ENCODE results near the gene CMC2.

The CMC2 gene

GRCh38 chr16:80972611-80973010, 34.1 kb downstream of the CMC2 start:
- ChIA-PET POLR2A (ENCODE audit: low non-redundant PET) (no interaction called here), CTCF (no interaction called here)
- H3K27ac ChIP-seq = no peak overlapping the region
- DNase-seq (ENCODE audit: low spot score) = no peak
- no peak for TF ChIP-seq CTCF (conservative IDR thresholded peaks at IDR 0.05; ENCODE audit: low read depth)

DNA sequence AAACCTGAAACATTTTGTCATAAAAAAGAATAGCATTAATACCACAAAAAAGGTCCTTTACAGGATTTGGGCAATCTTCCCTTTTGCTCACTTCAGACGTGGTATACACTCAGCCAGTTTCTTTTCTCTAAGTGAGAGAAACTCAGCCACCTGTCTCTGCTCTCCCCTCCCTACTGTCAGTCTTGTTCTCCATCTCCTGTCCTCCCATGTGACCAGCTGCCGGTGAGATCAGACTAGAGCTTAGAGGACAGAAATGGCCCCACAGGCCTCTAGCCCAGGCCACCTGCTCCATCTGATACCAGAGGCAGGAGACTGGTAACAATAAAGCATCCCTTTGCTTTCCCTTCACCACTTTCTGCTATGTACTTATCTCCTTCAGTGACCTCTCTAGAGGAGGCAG, 34.9 kb downstream of the CMC2 start:
- no peak for DNase-seq (ENCODE audit: low spot score)
- POLR2A ChIA-PET (ENCODE audit: low non-redundant PET) = no interaction called here
- CTCF ChIA-PET = interaction anchor here (0.6 kb wide), 1 partner anchor 47 kb away, joined by 3 read pairs; no protein-coding TSS in a partner anchor
- no peak overlapping the region for H3K27ac ChIP-seq
- no peak for TF ChIP-seq CTCF (conservative IDR thresholded peaks at IDR 0.05; ENCODE audit: low read depth)

DNA sequence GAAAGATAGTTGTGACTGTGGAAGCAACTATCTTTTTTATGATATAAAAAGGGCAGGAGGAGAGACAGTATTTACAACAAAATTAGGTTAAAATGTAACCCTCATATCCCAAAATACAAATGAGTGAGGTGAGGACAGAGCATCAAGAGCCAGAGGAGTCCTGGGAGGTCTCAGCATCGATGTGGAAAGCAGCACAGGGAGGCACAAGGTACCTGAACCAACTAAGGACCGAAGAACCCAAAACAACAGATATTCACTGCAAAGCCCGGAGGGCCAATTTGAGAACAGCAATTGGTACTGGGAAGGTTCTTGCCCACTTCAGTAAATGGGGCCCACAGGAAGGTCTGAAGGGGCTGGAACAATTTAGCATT, 37.6 kb downstream of the CMC2 start:
- TF ChIP-seq CTCF (conservative IDR thresholded peaks at IDR 0.05; ENCODE audit: low read depth) = no peak
- no peak for DNase-seq (ENCODE audit: low spot score)
- no peak overlapping the region for H3K27ac ChIP-seq
- ChIA-PET POLR2A (ENCODE audit: low non-redundant PET) (no interaction called here), CTCF (no interaction called here)

DNA sequence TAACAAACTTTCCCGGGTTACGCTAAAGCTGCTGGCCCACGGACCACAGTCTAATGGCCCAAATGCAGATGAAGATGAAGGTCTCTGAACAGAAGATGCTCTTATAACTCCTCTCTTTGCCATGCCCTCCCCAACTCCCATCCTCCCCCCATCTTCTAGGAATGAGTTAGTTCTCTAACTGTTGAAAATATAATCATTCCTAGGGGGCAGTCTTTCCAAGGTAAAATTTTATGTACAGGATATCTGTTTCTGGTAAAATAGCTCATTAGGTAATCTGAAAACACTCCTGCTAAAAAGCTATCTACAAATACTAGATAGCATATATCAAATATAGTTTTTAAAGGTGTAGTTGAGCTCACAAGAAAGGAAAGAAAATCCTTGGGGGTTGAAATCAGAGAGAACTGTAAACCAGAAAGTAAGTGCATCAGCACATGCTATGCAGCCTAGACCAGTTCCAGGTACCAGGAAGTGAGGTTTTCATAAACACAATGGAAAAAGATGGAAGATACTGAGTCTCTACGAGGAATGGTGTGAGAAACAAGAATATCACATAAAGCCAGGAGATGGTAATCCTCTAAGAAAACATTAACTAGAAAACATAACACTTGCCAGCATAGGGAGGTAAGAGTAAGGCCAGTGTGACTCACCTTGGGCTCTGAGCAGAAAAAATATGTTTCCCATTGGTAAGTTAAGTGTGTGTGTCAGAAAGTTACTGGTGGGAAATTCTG, 38.1 kb downstream of the CMC2 start:
- ChIA-PET POLR2A (ENCODE audit: low non-redundant PET) (no interaction called here), CTCF (no interaction called here)
- H3K27ac ChIP-seq = no peak overlapping the region
- no peak for DNase-seq (ENCODE audit: low spot score)
- no peak for TF ChIP-seq CTCF (conservative IDR thresholded peaks at IDR 0.05; ENCODE audit: low read depth)

- POLR2A ChIA-PET (ENCODE audit: low non-redundant PET) = no interaction called here
- CTCF ChIA-PET = no interaction called here
- no peak overlapping the region for H3K27ac ChIP-seq
Measured at GRCh38 chr16:80966617-80967016, 40.1 kb downstream of the CMC2 start.

DNA sequence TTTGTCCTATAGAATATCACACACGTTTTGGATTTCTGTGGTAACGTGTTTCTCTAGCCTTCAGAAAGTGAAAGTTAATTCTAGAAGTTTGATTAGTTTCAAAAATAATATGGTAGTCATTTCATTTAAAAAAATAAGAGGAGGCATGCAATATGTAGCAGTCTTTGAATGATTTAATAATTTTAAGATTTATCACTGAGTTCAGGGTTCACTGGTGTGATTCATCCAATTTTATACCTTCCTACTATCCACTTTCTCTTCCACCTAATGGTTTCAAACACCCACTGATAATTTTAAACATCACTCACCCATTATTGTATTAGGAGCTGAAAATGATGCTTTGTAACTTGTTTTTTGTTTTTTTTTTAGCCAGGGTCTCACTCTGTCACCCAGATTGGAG, 42.3 kb downstream of the CMC2 start:
- CTCF ChIA-PET = no interaction called here
- no peak overlapping the region for H3K27ac ChIP-seq
- DNase-seq (ENCODE audit: low spot score) = no peak
- POLR2A ChIA-PET (ENCODE audit: low non-redundant PET) = no interaction called here
- TF ChIP-seq CTCF (conservative IDR thresholded peaks at IDR 0.05; ENCODE audit: low read depth) = no peak

More at GRCh38 chr16:80966617-80967016, 40.1 kb downstream of the CMC2 start:
- TF ChIP-seq CTCF (conservative IDR thresholded peaks at IDR 0.05; ENCODE audit: low read depth) = no peak
- DNase-seq (ENCODE audit: low spot score) = peak; percentile 17

All from RWPE1 (cell line).